Non-pigmented ciliary epithelial cell (primary cell): ENCODE measurements around the gene STARD3.

Experiments
- DNase-seq: peaks from one replicate; pipeline ENCODE4 v3.0.0-alpha.2; 2010; ENCODE audit warnings: low read depth

The STARD3 gene

DNA sequence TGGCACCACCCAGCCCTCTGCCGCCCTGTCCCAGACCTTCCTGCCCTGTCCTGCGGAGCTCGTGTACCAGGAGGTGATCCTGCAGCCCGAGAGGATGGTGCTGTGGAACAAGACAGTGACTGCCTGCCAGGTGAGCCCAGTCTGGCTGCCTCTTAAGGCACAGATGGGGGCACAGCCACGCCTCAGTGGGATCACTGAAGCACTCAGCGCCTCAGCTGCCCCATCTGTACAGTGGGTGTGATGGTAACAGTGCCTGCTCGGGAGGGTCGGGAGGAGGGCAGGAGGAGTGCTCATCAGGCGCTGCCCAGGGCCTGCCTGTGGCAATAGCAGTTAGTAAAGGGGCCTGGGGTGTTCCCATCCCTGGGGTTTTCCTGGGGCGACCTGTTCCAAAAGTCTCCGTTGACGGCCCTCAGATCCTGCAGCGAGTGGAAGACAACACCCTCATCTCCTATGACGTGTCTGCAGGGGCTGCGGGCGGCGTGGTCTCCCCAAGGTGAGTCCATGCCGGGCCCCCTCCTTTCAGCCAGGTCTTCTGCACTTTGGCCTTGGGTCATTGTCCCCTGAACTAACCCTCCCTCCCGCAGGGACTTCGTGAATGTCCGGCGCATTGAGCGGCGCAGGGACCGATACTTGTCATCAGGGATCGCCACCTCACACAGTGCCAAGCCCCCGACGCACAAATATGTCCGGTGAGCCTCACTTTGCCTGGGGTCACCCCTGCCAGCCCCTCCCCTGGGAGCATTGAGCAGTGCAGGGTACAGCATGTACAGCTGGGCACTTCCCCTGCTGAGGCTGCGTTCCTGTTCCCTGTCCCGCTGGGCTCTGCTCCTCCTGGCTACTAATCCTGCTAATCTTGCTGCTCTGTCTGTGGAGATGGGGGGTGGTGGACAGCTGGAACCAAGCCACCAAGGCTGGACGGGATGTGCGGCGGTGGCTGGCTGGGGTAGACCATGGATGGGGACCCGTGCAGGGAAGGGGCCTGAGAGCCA, 23.7 kb downstream of the STARD3 start:
- no peak for DNase-seq

DNA sequence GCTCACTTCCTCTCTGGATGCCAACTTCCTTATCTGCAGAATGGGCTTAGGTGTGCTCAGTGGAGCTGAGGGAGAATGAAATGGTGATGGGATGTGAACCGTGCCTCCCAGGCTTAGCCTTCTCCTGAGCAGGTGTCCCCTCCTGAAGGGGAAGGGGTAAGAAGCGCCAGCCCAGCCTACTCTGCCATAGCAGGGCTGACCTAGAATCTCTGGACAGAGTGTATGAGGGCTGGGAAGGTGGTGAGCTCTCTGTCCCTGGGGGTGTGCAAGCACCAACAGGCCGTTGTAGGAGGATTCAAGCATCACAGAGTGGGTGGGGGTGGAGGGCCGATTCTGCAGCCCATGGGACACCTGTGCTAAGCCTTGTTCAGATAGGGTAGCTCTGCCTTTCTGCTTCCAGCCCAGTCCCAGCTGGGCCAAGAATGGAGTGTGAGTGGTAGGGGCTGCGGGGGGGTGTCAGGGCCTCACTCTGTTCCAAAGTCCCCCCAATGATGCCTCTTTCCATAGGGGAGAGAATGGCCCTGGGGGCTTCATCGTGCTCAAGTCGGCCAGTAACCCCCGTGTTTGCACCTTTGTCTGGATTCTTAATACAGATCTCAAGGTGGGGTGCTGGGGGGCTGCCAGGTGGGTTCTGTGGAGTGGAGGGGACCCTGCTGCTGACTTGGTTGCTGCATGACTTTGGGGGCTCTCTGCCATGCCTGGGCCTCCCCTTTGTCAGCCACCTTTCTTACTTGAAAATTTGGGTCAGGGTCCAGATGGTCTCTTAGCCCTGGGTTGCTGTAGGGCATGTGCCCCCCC, 25.0 kb downstream of the STARD3 start:
- DNase-seq: no peak

DNA sequence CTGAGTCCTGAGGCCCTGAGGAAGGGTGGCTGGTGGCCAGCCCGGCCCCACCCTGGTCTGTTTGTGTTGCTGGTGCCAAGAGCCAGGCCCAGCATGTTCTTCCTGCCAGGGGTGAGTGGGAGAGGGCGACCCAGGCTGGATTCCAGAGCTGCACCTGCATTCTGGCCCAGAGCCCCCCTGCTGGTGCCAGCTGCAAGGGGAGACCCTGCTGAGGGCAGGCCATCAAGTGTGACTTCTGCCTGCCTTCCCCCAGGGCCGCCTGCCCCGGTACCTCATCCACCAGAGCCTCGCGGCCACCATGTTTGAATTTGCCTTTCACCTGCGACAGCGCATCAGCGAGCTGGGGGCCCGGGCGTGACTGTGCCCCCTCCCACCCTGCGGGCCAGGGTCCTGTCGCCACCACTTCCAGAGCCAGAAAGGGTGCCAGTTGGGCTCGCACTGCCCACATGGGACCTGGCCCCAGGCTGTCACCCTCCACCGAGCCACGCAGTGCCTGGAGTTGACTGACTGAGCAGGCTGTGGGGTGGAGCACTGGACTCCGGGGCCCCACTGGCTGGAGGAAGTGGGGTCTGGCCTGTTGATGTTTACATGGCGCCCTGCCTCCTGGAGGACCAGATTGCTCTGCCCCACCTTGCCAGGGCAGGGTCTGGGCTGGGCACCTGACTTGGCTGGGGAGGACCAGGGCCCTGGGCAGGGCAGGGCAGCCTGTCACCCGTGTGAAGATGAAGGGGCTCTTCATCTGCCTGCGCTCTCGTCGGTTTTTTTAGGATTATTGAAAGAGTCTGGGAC, 25.8 kb downstream of the STARD3 start:
- DNase-seq: no peak

DNA sequence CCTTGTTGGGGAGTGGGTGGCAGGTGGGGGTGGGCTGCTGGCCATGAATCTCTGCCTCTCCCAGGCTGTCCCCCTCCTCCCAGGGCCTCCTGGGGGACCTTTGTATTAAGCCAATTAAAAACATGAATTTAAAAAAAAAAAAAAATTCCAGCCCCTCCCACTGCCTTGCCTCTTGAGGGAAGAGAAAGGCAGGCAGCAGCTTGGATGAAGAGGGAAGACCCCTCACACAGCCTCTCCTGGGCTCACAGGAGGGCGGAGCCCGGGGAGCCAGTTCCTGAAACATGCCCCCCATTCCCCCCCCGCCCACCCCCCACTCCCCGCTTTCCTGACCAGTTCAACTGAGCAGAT, 26.4 kb downstream of the STARD3 start:
- DNase-seq: no peak

GRCh38 chr17:39663688-39664580, 27.0 kb downstream of the STARD3 start:
- no peak for DNase-seq

- no peak for DNase-seq
Observed at GRCh38 chr17:39664581-39665561, 27.9 kb downstream of the STARD3 start, which contains the start of gene TCAP. TSS of gene TCAP (plus strand) at chr17:39665349. CDS start at chr17:39665360, 11 bp downstream.

DNA sequence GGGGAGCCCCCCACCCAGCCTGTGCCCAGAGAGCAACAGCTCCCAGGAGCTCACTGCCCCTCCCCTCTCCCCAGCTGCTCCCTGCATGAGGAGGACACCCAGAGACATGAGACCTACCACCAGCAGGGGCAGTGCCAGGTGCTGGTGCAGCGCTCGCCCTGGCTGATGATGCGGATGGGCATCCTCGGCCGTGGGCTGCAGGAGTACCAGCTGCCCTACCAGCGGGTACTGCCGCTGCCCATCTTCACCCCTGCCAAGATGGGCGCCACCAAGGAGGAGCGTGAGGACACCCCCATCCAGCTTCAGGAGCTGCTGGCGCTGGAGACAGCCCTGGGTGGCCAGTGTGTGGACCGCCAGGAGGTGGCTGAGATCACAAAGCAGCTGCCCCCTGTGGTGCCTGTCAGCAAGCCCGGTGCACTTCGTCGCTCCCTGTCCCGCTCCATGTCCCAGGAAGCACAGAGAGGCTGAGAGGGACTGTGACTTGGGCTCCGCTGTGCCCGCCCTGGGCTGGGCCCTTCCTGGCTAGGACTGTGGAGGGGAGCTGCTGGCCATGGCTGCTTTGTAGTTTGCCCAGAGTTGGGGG, 28.8 kb downstream of the STARD3 start:
- DNase-seq: no peak

- DNase-seq: no peak
Observed at GRCh38 chr17:39666231-39666600, 29.3 kb downstream of the STARD3 start.

- DNase-seq: no peak
Observed at GRCh38 chr17:39666601-39667261, 29.8 kb downstream of the STARD3 start.

GRCh38 chr17:39667262-39667944, 30.5 kb downstream of the STARD3 start:
- DNase-seq: no peak

GRCh38 chr17:39667945-39668924, 31.3 kb downstream of the STARD3 start, which contains the start of gene PNMT:
TSS of gene PNMT (plus strand) at chr17:39668453. CDS start at chr17:39668476, 23 bp downstream.
- no peak for DNase-seq

DNA sequence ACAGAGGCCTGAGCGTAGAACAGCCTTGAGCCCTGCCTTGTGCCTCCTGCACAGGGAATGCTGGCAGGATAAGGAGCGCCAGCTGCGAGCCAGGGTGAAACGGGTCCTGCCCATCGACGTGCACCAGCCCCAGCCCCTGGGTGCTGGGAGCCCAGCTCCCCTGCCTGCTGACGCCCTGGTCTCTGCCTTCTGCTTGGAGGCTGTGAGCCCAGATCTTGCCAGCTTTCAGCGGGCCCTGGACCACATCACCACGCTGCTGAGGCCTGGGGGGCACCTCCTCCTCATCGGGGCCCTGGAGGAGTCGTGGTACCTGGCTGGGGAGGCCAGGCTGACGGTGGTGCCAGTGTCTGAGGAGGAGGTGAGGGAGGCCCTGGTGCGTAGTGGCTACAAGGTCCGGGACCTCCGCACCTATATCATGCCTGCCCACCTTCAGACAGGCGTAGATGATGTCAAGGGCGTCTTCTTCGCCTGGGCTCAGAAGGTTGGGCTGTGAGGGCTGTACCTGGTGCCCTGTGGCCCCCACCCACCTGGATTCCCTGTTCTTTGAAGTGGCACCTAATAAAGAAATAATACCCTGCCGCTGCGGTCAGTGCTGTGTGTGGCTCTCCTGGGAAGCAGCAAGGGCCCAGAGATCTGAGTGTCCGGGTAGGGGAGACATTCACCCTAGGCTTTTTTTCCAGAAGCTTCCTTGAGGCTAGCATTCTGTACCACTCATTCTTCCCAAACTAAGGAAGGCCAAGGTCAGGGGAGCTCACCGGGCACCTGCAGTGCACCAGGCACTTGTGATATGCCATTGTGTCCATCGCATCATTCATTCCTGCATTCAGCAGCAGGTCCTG, 33.2 kb downstream of the STARD3 start:
- no peak for DNase-seq

- DNase-seq: no peak
Observed at GRCh38 chr17:39670746-39671145, 33.8 kb downstream of the STARD3 start.

- no peak for DNase-seq
Observed at GRCh38 chr17:39671651-39672521, 34.9 kb downstream of the STARD3 start.
